Amygdala (tissue), 56 donors: ENCODE results near the gene CAMK2D.
"Not testable (repeated sequence)": the region's sequence is repeated elsewhere in the genome, so short reads cannot be mapped to it uniquely, and the experiment has no call there.

Experiments used
- DNase-seq, 56 donors: peaks; one replicate each; lab custom pipeline; 2025; lab: John Stamatoyannopoulos, UW

The CAMK2D gene

GRCh38 chr4:113687067-113687718 lies 74.3 kb downstream of the CAMK2D start:
- DNase-seq: no peak

GRCh38 chr4:113685157-113685556 lies 76.4 kb downstream of the CAMK2D start:
- DNase-seq: not testable (repeated sequence)

GRCh38 chr4:113684534-113685091 lies 76.9 kb downstream of the CAMK2D start:
- DNase-seq: peak in 24 of 56 donors; percentile 1 to 38 (median 12)

GRCh38 chr4:113682730-113683537 lies 78.6 kb downstream of the CAMK2D start:
- DNase-seq: no peak

GRCh38 chr4:113678641-113679040 lies 82.9 kb downstream of the CAMK2D start:
- DNase-seq: no peak

GRCh38 chr4:113677325-113677724 lies 84.2 kb downstream of the CAMK2D start:
- no peak for DNase-seq

- no peak for DNase-seq
Observed at GRCh38 chr4:113675731-113676697, 85.5 kb downstream of the CAMK2D start.

- no peak for DNase-seq
Observed at GRCh38 chr4:113674733-113675132, 86.8 kb downstream of the CAMK2D start.

- DNase-seq: no peak
Observed at GRCh38 chr4:113674251-113674650, 87.3 kb downstream of the CAMK2D start.

- DNase-seq: peak in 1 of 56 donors; percentile 5
Observed at GRCh38 chr4:113673450-113673849, 88.1 kb downstream of the CAMK2D start.

- DNase-seq: no peak
Observed at GRCh38 chr4:113666386-113667114, 95.0 kb downstream of the CAMK2D start.

- DNase-seq: no peak
Observed at GRCh38 chr4:113665036-113665435, 96.5 kb downstream of the CAMK2D start.

GRCh38 chr4:113662581-113662980 lies 99.0 kb downstream of the CAMK2D start:
- DNase-seq: no peak

GRCh38 chr4:113659127-113659526 lies 102.4 kb downstream of the CAMK2D start:
- DNase-seq: no peak

GRCh38 chr4:113657586-113658233 lies 103.8 kb downstream of the CAMK2D start:
- DNase-seq: no peak

GRCh38 chr4:113653871-113654270 lies 107.7 kb downstream of the CAMK2D start:
- DNase-seq: no peak

GRCh38 chr4:113646442-113646822 lies 115.1 kb downstream of the CAMK2D start:
- no peak for DNase-seq

- no peak for DNase-seq
Observed at GRCh38 chr4:113645771-113646441, 115.6 kb downstream of the CAMK2D start.

GRCh38 chr4:113645288-113645687 lies 116.2 kb downstream of the CAMK2D start:
- no peak for DNase-seq
